HG02642 (cell line): Measurements from ENCODE around the gene NBDY.
"Not testable (repeated sequence)": the region's sequence is repeated elsewhere in the genome, so short reads cannot be mapped to it uniquely, and the experiment has no call there.

Experiments
- ATAC-seq: cut with Tn5 transposase; IDR thresholded peaks from one replicate; pipeline ENCODE4 v1.9.1; 2021; ENCODE audit warnings: mild to moderate bottlenecking; ENCODE audit not compliant: unreplicated experiment, poor library complexity

The NBDY gene

GRCh38 chrX:56729152-56729850 lies at the start of gene NBDY:
NBDY (plus strand) TSS chrX:56729243; CDS start chrX:56729354, 111 bp downstream.
- peak; percentile 74 for ATAC-seq

- ATAC-seq: not testable (repeated sequence)
Measured at GRCh38 chrX:56704530-56704929, 24.5 kb upstream of the NBDY start.

GRCh38 chrX:56726605-56727004 lies 2.4 kb upstream of the NBDY start:
- ATAC-seq: no peak

GRCh38 chrX:56727531-56727930 lies 1.5 kb upstream of the NBDY start:
- no peak for ATAC-seq

GRCh38 chrX:56728321-56728720 lies 722 bp upstream of the NBDY start:
- ATAC-seq: peak; percentile 43

- ATAC-seq: peak; percentile 54
Measured at GRCh38 chrX:56728752-56729151, 291 bp upstream of the NBDY start.

GRCh38 chrX:56733459-56734046 lies 4.5 kb downstream of the NBDY start:
- ATAC-seq: no peak

- no peak for ATAC-seq
Measured at GRCh38 chrX:56736219-56736618, 7.2 kb downstream of the NBDY start.

- no peak for ATAC-seq
Measured at GRCh38 chrX:56738670-56739069, 9.6 kb downstream of the NBDY start.

GRCh38 chrX:56744996-56745395 lies 16.0 kb downstream of the NBDY start:
- no peak for ATAC-seq

- ATAC-seq: no peak
Measured at GRCh38 chrX:56746996-56747395, 18.0 kb downstream of the NBDY start.

- ATAC-seq: no peak
Measured at GRCh38 chrX:56751071-56751470, 22.0 kb downstream of the NBDY start.

GRCh38 chrX:56757327-56757726 lies 28.3 kb downstream of the NBDY start:
- ATAC-seq: no peak

GRCh38 chrX:56758456-56758855 lies 29.4 kb downstream of the NBDY start:
- no peak for ATAC-seq

GRCh38 chrX:56759736-56760409 lies 30.8 kb downstream of the NBDY start:
- ATAC-seq: no peak

GRCh38 chrX:56760410-56761124 lies 31.5 kb downstream of the NBDY start:
- ATAC-seq: not testable (repeated sequence)

GRCh38 chrX:56761167-56761566 lies 32.1 kb downstream of the NBDY start:
- no peak for ATAC-seq

GRCh38 chrX:56762220-56762619 lies 33.2 kb downstream of the NBDY start:
- peak; percentile 43 for ATAC-seq

- peak; percentile 3 for ATAC-seq
Measured at GRCh38 chrX:56762707-56763555, 33.9 kb downstream of the NBDY start.

GRCh38 chrX:56763556-56764152 lies 34.6 kb downstream of the NBDY start:
- no peak for ATAC-seq
